Panc1 (cell line): ENCODE results near the gene GPRC5D.

Experiments
- CTCF ChIP-seq: fragments of 450-650 bp; IDR thresholded peaks from 2 replicates; pipeline ENCODE4 v1.5.1; 2017; ENCODE audit warnings: mild to moderate bottlenecking
- POLR2AphosphoS5 ChIP-seq: IDR thresholded peaks from 2 replicates; pipeline ENCODE4 v1.6.1; 2012; ENCODE audit warnings: mild to moderate bottlenecking, low read depth, low read length, moderate library complexity
- TCF7L2 ChIP-seq: IDR thresholded peaks from 2 replicates; pipeline ENCODE4 v1.6.1; 2011; ENCODE audit warnings: mild to moderate bottlenecking, low read depth, low read length, inconsistent platforms

- TF ChIP-seq CTCF, result no peak
- no peak for TF ChIP-seq TCF7L2
- TF ChIP-seq POLR2AphosphoS5, result no peak
Observed at GRCh38 chr12:12965836-12966235, 13.9 kb upstream of the GPRC5D start.
